OCI-LY1 (cell line): ENCODE data around the gene MUC5AC.
"Not testable (repeated sequence)": the region's sequence is repeated elsewhere in the genome, so short reads cannot be mapped to it uniquely, and the experiment has no call there.

Experiments used
- H2AFZ ChIP-seq: fragments of 200-600 bp; sonication (generic), shearing (Covaris generic); 2 replicates; pipeline ENCODE4 v1.6.0; 2014; ENCODE audit warnings: antibody characterized with exemption, mild to moderate bottlenecking, low read length
- H3F3A ChIP-seq: fragments of 200-600 bp; sonication (generic), shearing (Covaris generic); 2 replicates; pipeline ENCODE4 v1.6.0; 2014; ENCODE audit warnings: mild to moderate bottlenecking, antibody characterized with exemption, low read length, moderate library complexity; ENCODE audit not compliant: insufficient read depth
- H3K27ac ChIP-seq: fragments of 200-600 bp; sonication (generic); 2 replicates; pipeline ENCODE4 v1.5.1; 2014; ENCODE audit warnings: low read length, mixed run types, mild to moderate bottlenecking, low read depth; ENCODE audit not compliant: poor library complexity, severe bottlenecking
- H3K27me3 ChIP-seq: fragments of 200-600 bp; sonication (generic); 2 replicates; pipeline ENCODE4 v1.6.0; 2014; ENCODE audit warnings: antibody characterized with exemption, mild to moderate bottlenecking, low read length, moderate library complexity; ENCODE audit not compliant: insufficient read depth
- H3K36me3 ChIP-seq: fragments of 200-600 bp; sonication (generic); 2 replicates; pipeline ENCODE4 v1.6.1; 2014; ENCODE audit warnings: mild to moderate bottlenecking, antibody characterized with exemption, low read length, moderate library complexity, mixed read lengths; ENCODE audit not compliant: insufficient read depth
- H3K4me1 ChIP-seq: fragments of 200-600 bp; sonication (generic); 2 replicates; pipeline ENCODE4 v1.5.1; 2014; ENCODE audit warnings: mild to moderate bottlenecking, low read length, moderate library complexity; ENCODE audit not compliant: insufficient read depth, severe bottlenecking
- H3K4me2 ChIP-seq: fragments of 200-600 bp; sonication (generic), shearing (Covaris generic); 2 replicates; pipeline ENCODE4 v1.6.1; 2014; ENCODE audit warnings: low read length
- H3K4me3 ChIP-seq: fragments of 200-600 bp; sonication (generic); 2 replicates; pipeline ENCODE4 v1.5.1; 2014; ENCODE audit warnings: low read length, low read depth, mild to moderate bottlenecking, mixed read lengths; ENCODE audit not compliant: poor library complexity, severe bottlenecking
- H3K79me2 ChIP-seq: fragments of 200-600 bp; shearing (Covaris generic); 2 replicates; pipeline ENCODE4 v1.6.1; 2016; ENCODE audit warnings: mixed run types, low read length, mixed read lengths; ENCODE audit not compliant: insufficient read depth
- H3K9ac ChIP-seq: fragments of 200-600 bp; sonication (generic), shearing (Covaris generic); 2 replicates; pipeline ENCODE4 v1.6.1; 2014; ENCODE audit warnings: mild to moderate bottlenecking, low read length, mixed read lengths
- H3K9me2 ChIP-seq: fragments of 200-600 bp; sonication (generic), shearing (Covaris generic); 2 replicates; pipeline ENCODE4 v1.6.1; 2014; ENCODE audit warnings: low read depth, mild to moderate bottlenecking, low read length, mixed read lengths
- H3K9me3 ChIP-seq: fragments of 200-600 bp; shearing (Covaris generic); 2 replicates; pipeline ENCODE4 v1.6.1; 2014; ENCODE audit warnings: low read length, mixed read lengths
- H4K20me1 ChIP-seq: fragments of 200-600 bp; sonication (generic), shearing (Covaris generic); 2 replicates; pipeline ENCODE4 v1.6.0; 2016; ENCODE audit warnings: mild to moderate bottlenecking, low read length; ENCODE audit not compliant: insufficient read depth
- CTCF ChIP-seq: fragments of 200-600 bp; sonication (generic), shearing (Covaris generic); IDR thresholded peaks from 2 replicates; pipeline ENCODE4 v1.5.1; 2017; ENCODE audit warnings: mild to moderate bottlenecking, antibody characterized with exemption, low read length, moderate library complexity, mixed read lengths
- EZH2 ChIP-seq: fragments of 200-600 bp; sonication (generic), shearing (Covaris generic); IDR thresholded peaks from 2 replicates; pipeline ENCODE4 v1.8.0; 2017; ENCODE audit warnings: borderline replicate concordance, mixed run types, mild to moderate bottlenecking, antibody characterized with exemption, low read length, moderate library complexity, mixed read lengths

The MUC5AC gene

GRCh38 chr11:1113405-1114201, 44.1 kb upstream of the MUC5AC start:
- no peaks in the 10 kb centered on the region for H4K20me1 ChIP-seq
- H3F3A ChIP-seq = no peaks in the 10 kb centered on the region
- TF ChIP-seq EZH2 (no peak), CTCF (no peak)
- H3K79me2 ChIP-seq = no peaks in the 10 kb centered on the region
- no peaks in the 10 kb centered on the region for H3K9me2 ChIP-seq
- H3K4me3 ChIP-seq = no peak overlapping the region
- no peak overlapping the region for H2AFZ ChIP-seq
- H3K4me2 ChIP-seq = no peak overlapping the region
- no peaks in the 10 kb centered on the region for H3K4me1 ChIP-seq
- H3K27ac ChIP-seq = no peak overlapping the region
- 0 out of 2 replicates have a peak, but pooled peaks cover 5% of the 10 kb centered on the region for H3K27me3 ChIP-seq
- no peak overlapping the region for H3K9ac ChIP-seq
- no peaks in the 10 kb centered on the region for H3K9me3 ChIP-seq
- no peaks in the 10 kb centered on the region for H3K36me3 ChIP-seq

- not testable (repeated sequence) for H3K79me2 ChIP-seq, H3K27me3 ChIP-seq, H3K4me2 ChIP-seq, H3K9me3 ChIP-seq, H3K4me1 ChIP-seq, H3K36me3 ChIP-seq, H3K27ac ChIP-seq, H3K9ac ChIP-seq, H3K9me2 ChIP-seq, H2AFZ ChIP-seq, H3F3A ChIP-seq, H4K20me1 ChIP-seq, H3K4me3 ChIP-seq
These were observed 42.5 kb upstream of the MUC5AC start for GRCh38 chr11:1115292-1115691.

- H3K27me3 ChIP-seq = 0 out of 2 replicates have a peak, but pooled peaks cover 5% of the 10 kb centered on the region
- no peaks in the 10 kb centered on the region for H3K4me1 ChIP-seq
- no peaks in the 10 kb centered on the region for H4K20me1 ChIP-seq
- H3K9me2 ChIP-seq = no peaks in the 10 kb centered on the region
- H3K9ac ChIP-seq = no peak overlapping the region
- no peaks in the 10 kb centered on the region for H3K79me2 ChIP-seq
- H3K4me2 ChIP-seq = no peak overlapping the region
- H3K9me3 ChIP-seq = no peaks in the 10 kb centered on the region
- no peak for TF ChIP-seq EZH2
- TF ChIP-seq CTCF = no peak
- H3K27ac ChIP-seq = no peak overlapping the region
- no peaks in the 10 kb centered on the region for H3K36me3 ChIP-seq
- H3K4me3 ChIP-seq = no peak overlapping the region
- no peaks in the 10 kb centered on the region for H3F3A ChIP-seq
- H2AFZ ChIP-seq = no peak overlapping the region
These were observed 41.6 kb upstream of the MUC5AC start for GRCh38 chr11:1116104-1116503.
